ENCODE measurements around the gene NOL11. TPM values are rescaled to one million over a fixed set of nuclear protein-coding genes. Genes with fewer than 3 reads are reported as not detected.
"Not testable (repeated sequence)": the region's sequence is repeated elsewhere in the genome, so short reads cannot be mapped to it uniquely, and the experiment has no call there.

NOL11 gene
- total RNA-seq, 1 experiment from 2014 or later: 66.4 TPM

DNA sequence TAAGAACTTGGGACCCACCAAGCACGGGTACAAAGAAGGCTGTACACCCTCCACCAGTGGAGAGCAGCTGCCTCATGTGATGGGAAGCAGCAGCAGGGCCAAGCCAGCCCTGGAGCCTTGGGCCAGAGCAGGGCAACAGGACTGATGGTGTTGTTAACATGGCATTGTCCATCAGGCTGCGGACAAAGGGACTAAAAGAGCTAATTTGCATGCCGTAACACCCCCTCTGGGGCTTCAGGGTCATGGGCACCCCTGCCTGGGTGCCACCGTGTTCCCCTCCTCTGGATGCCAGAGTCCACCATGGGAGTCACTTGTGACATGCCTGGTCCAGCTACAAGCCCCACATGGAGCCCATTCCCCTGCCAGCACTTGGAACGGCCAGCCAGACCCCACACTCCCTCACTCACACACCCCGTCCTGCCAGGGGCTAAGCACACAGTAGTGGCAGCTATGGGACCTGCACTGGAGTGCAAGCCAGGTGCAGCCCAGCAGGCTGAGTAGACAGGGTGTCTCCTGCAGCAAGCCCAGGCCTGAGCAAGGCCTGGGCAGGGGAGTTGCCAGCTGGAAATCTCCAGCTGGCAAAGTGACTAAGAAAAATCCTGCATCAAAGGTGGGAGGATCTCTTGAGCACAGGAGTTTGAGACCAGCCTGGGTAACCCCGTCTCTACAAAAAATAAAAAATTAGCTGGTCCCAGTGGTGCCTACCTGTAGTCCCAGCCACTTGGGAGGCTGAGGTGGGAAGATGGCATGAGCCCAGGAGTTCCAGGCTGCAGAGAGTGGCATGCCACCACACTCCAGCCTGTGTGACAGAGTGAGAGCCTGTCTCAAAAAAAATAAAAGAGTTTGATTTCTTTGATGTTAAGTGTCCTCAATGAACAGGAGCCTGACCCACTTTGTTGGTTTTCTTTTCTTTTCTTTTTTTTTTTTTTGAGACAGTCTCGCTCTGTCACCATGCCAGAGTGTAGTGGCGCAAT lies 33.7 kb downstream of the NOL11 start (continued):
- TF ChIP-seq, protein P1, sequence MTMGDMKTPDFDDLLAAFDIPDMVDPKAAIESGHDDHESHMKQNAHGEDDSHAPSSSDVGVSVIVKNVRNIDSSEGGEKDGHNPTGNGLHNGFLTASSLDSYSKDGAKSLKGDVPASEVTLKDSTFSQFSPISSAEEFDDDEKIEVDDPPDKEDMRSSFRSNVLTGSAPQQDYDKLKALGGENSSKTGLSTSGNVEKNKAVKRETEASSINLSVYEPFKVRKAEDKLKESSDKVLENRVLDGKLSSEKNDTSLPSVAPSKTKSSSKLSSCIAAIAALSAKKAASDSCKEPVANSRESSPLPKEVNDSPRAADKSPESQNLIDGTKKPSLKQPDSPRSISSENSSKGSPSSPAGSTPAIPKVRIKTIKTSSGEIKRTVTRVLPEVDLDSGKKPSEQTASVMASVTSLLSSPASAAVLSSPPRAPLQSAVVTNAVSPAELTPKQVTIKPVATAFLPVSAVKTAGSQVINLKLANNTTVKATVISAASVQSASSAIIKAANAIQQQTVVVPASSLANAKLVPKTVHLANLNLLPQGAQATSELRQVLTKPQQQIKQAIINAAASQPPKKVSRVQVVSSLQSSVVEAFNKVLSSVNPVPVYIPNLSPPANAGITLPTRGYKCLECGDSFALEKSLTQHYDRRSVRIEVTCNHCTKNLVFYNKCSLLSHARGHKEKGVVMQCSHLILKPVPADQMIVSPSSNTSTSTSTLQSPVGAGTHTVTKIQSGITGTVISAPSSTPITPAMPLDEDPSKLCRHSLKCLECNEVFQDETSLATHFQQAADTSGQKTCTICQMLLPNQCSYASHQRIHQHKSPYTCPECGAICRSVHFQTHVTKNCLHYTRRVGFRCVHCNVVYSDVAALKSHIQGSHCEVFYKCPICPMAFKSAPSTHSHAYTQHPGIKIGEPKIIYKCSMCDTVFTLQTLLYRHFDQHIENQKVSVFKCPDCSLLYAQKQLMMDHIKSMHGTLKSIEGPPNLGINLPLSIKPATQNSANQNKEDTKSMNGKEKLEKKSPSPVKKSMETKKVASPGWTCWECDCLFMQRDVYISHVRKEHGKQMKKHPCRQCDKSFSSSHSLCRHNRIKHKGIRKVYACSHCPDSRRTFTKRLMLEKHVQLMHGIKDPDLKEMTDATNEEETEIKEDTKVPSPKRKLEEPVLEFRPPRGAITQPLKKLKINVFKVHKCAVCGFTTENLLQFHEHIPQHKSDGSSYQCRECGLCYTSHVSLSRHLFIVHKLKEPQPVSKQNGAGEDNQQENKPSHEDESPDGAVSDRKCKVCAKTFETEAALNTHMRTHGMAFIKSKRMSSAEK (CRISPR knock-in tag; IDR thresholded peaks at IDR 0.05; ENCODE audit: borderline replicate concordance): no peak
- TF ChIP-seq FOXJ3 (CRISPR knock-in tag; IDR thresholded peaks at IDR 0.05; ENCODE audit: borderline replicate concordance) (no peak), ZNF121 (CRISPR knock-in tag; IDR thresholded peaks at IDR 0.05) (peak; percentile 91)

DNA sequence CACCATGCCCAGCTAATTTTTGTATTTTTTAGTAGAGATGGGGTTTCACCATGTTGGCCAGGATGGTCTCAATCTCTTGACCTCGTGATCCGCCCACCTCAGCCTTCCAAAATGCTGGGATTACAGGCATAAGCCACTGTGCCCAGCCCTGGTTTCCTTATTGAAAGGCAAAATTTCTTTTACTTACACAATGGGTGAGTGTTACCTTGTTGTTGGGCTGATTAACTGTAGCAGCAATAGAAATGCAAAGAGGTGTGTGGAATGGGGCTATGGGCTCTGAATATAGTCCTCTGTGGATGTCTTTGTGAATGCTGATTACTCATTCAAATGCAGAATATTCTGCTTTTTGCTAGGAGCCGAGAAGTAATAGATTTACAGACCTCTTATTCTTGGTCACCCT lies 34.4 kb downstream of the NOL11 start:
- TF ChIP-seq, protein P2, sequence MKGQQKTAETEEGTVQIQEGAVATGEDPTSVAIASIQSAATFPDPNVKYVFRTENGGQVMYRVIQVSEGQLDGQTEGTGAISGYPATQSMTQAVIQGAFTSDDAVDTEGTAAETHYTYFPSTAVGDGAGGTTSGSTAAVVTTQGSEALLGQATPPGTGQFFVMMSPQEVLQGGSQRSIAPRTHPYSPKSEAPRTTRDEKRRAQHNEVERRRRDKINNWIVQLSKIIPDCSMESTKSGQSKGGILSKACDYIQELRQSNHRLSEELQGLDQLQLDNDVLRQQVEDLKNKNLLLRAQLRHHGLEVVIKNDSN (CRISPR knock-in tag; IDR thresholded peaks at IDR 0.05): peak; percentile 42; the same call in 1 of the 2 replicates
- TF ChIP-seq ETV6 (CRISPR knock-in tag; IDR thresholded peaks at IDR 0.05): 0 out of 2 replicates have a peak, but pooled peaks have one; percentile 44
- TF ChIP-seq, protein P3, sequence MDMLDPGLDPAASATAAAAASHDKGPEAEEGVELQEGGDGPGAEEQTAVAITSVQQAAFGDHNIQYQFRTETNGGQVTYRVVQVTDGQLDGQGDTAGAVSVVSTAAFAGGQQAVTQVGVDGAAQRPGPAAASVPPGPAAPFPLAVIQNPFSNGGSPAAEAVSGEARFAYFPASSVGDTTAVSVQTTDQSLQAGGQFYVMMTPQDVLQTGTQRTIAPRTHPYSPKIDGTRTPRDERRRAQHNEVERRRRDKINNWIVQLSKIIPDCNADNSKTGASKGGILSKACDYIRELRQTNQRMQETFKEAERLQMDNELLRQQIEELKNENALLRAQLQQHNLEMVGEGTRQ (CRISPR knock-in tag; IDR thresholded peaks at IDR 0.05): peak; percentile 55
- TF ChIP-seq TEAD1 (CRISPR knock-in tag; IDR thresholded peaks at IDR 0.05): peak; percentile 81; the same call in 1 of the 2 replicates
- ATAC-seq: peak; percentile 84
- Mint-ChIP-seq H3K4me1 (peaks cover 54% of the 10 kb centered on the region), H3K36me3 (peaks cover 32% of the 10 kb centered on the region), H3K4me3 (peak overlapping the region; percentile 12; the same call in 1 of the 2 replicates), H3K9me3 (peaks cover 13% of the 10 kb centered on the region), H3K27ac (peak overlapping the region; percentile 92)
- H3K27me3 Mint-ChIP-seq (ENCODE audit: low read depth); DNase-seq (ENCODE audit: low spot score); POLR2A ChIA-PET: not testable (repeated sequence)
- CTCF ChIA-PET: interaction anchor here (0.6 to 1.4 kb wide), 4 partner anchors 34 to 1310 kb away, joined by 3 to 5 read pairs (median 4); no protein-coding TSS in a partner anchor

DNA sequence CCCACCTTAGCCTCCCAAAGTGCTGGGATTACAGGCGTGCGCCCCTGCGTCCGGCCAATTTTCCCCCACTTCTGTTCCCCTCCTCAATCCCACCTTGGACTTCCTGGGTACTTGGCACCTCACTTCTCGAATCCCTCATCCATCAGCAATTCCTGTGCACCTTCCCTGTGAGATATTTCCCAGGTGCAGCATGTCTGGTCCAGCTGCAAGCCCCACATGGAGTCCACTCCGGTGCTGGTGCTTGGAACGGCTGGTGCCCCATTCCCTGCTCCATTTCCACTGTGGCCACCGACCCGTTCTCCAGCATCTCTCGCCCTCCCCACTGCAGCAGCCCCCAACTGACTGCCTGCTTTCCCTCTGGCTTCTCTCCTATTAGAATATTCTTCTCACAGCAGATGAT lies 35.3 kb downstream of the NOL11 start:
- Mint-ChIP-seq H3K36me3 (peaks cover 23% of the 10 kb centered on the region), H3K9me3 (peaks cover 13% of the 10 kb centered on the region), H3K4me1 (peaks cover 54% of the 10 kb centered on the region), H3K27me3 (ENCODE audit: low read depth) (no peaks in the 10 kb centered on the region), H3K4me3 (no peak overlapping the region; the same call in 1 of the 2 replicates), H3K27ac (peak overlapping the region; percentile 71)
- POLR2A ChIA-PET: no interaction called here
- DNase-seq (ENCODE audit: low spot score) (peak; percentile 26), ATAC-seq (no peak)
- no peak for TF ChIP-seq TCF7 (CRISPR knock-in tag; IDR thresholded peaks at IDR 0.05; ENCODE audit: low read depth)
- TF ChIP-seq, protein P4, sequence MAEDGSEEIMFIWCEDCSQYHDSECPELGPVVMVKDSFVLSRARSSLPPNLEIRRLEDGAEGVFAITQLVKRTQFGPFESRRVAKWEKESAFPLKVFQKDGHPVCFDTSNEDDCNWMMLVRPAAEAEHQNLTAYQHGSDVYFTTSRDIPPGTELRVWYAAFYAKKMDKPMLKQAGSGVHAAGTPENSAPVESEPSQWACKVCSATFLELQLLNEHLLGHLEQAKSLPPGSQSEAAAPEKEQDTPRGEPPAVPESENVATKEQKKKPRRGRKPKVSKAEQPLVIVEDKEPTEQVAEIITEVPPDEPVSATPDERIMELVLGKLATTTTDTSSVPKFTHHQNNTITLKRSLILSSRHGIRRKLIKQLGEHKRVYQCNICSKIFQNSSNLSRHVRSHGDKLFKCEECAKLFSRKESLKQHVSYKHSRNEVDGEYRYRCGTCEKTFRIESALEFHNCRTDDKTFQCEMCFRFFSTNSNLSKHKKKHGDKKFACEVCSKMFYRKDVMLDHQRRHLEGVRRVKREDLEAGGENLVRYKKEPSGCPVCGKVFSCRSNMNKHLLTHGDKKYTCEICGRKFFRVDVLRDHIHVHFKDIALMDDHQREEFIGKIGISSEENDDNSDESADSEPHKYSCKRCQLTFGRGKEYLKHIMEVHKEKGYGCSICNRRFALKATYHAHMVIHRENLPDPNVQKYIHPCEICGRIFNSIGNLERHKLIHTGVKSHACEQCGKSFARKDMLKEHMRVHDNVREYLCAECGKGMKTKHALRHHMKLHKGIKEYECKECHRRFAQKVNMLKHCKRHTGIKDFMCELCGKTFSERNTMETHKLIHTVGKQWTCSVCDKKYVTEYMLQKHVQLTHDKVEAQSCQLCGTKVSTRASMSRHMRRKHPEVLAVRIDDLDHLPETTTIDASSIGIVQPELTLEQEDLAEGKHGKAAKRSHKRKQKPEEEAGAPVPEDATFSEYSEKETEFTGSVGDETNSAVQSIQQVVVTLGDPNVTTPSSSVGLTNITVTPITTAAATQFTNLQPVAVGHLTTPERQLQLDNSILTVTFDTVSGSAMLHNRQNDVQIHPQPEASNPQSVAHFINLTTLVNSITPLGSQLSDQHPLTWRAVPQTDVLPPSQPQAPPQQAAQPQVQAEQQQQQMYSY (CRISPR knock-in tag; IDR thresholded peaks at IDR 0.05): peak; percentile 59; the same call in 1 of the 2 replicates
- CTCF ChIA-PET: interaction anchor here (0.8 to 1.0 kb wide), 2 partner anchors 25 to 35 kb away, joined by 3 to 4 read pairs; no protein-coding TSS in a partner anchor

Data from WTC11 (cell line).